22Rv1 (cell line): ENCODE results near the gene NDFIP1.
"Not testable (repeated sequence)": the region's sequence is repeated elsewhere in the genome, so short reads cannot be mapped to it uniquely, and the experiment has no call there.

Experiments
- H3K27ac ChIP-seq: fragments of 450-650 bp; 2 replicates; pipeline ENCODE4 v1.5.1; 2017
- CTCF ChIP-seq: fragments of 450-650 bp; IDR thresholded peaks from 2 replicates; pipeline ENCODE4 v1.5.1; 2017; ENCODE audit warnings: mild to moderate bottlenecking
- ZFX ChIP-seq: fragments of 450-650 bp; IDR thresholded peaks from 2 replicates; pipeline ENCODE4 v1.6.1; 2017; ENCODE audit warnings: antibody characterized with exemption, borderline replicate concordance

The NDFIP1 gene

DNA sequence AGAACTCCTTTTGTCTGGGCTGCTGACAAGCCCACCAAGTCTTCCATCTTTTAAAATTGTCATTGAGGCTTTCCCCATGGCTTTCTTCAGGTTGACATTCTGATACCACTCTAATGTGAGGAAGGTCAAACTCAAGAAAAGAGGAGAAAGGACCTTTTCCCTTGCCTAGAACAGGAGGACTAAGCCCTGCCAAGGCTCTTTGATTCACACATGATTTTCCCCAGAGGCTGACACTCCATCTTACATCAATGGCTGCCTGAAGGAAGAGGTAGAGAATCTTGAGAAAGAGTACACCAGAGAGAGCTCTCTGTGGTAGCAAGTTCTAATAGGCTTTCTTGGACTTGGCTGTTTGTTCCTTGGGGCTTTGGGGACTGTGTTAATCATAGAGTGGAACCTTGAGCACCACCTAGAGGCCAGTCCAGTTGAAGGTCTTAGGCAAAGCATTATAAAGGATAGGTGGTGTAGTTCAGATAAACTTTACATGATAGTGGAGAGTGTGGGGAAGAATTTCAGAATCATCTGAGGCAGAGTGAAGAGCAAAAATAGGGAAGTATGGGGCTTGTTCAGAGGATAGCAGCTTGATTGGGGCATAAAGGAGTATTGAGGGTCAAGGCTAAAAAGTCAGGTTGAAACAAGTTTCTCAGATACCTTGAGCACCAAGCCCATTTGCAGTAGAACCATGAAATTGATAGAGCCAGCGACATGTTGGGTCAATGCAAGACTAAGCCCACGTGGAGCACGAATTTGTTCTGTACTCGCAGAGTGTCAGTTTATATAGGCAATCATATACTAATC lies 36.7 kb downstream of the NDFIP1 start:
- TF ChIP-seq CTCF (peak; percentile 89), ZFX (no peak)
- H3K27ac ChIP-seq, result no peak overlapping the region

DNA sequence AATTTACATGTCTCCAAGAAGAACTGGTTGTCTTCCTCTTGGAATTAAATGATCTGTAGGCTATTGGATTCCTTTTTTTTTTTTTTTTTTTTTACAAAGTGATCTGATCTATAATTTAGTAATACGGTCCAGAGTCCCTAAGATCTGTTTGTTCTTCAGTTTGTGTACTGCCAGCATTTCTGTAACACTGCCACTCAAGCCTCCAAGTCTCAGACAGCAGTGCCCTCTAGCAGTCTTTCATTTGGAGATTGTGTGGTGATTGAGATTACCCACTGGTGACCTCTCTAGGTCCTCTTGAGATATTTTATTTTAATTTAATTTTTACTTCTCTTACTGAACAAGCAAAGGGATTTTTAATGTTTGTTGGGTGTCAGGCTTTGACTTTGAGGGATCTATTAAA lies 40.8 kb downstream of the NDFIP1 start:
- TF ChIP-seq ZFX (no peak), CTCF (no peak)
- no peak overlapping the region for H3K27ac ChIP-seq

- TF ChIP-seq ZFX (no peak), CTCF (no peak)
- H3K27ac ChIP-seq, result no peak overlapping the region
Observed at GRCh38 chr5:142150431-142150830, 41.9 kb downstream of the NDFIP1 start.

GRCh38 chr5:142151436-142152383 lies 43.1 kb downstream of the NDFIP1 start:
- TF ChIP-seq ZFX (no peak), CTCF (peak; percentile 88)

GRCh38 chr5:142152384-142152732 lies 43.8 kb downstream of the NDFIP1 start:
- peak overlapping the region; percentile 27; the same call in 1 of the 2 replicates for H3K27ac ChIP-seq
- TF ChIP-seq ZFX (no peak), CTCF (no peak)

More at GRCh38 chr5:142151436-142152383, 43.1 kb downstream of the NDFIP1 start:
- H3K27ac ChIP-seq, result peak overlapping the region; percentile 27; the same call in 1 of the 2 replicates

GRCh38 chr5:142153674-142154448 lies 45.3 kb downstream of the NDFIP1 start:
- TF ChIP-seq CTCF, result no peak
- TF ChIP-seq ZFX, result no peak
- no peak overlapping the region for H3K27ac ChIP-seq

- H3K27ac ChIP-seq, result not testable (repeated sequence)
Observed at GRCh38 chr5:142154449-142154841, 45.9 kb downstream of the NDFIP1 start.
